Fibroblast of the aortic adventitia (primary cell): ENCODE measurements around the gene NRXN2. TPM values are rescaled to one million over a fixed set of nuclear protein-coding genes. Genes with fewer than 3 reads are reported as not detected.

ENCODE experiments used
- DNase-seq: peaks from one replicate; pipeline ENCODE4 v3.0.0-alpha.2; 2010; ENCODE audit warnings: low read depth
- H3K4me3 ChIP-seq: 2 replicates; pipeline ENCODE4 v1.5.1; 2011; ENCODE audit warnings: low read depth, mild to moderate bottlenecking, control low read depth, low read length, moderate library complexity
- total RNA-seq: library from RNA; depleted of rRNA; stranded (reverse); fragments of >200 nt; gene quantifications from 2 replicates; pipeline ENCODE4 v1.2.3, GENCODE V29; 2012; ENCODE audit warnings: low replicate concordance
- TF ChIP-seq, protein P1 (sequence below): IDR thresholded peaks from 2 replicates; pipeline ENCODE4 v1.5.1; 2011; ENCODE audit warnings: mild to moderate bottlenecking, low read length, control low read depth, inconsistent platforms; ENCODE audit not compliant: insufficient read depth

NRXN2 gene
- total RNA-seq: 3.3 and 3.4 TPM in 2 replicates

DNA sequence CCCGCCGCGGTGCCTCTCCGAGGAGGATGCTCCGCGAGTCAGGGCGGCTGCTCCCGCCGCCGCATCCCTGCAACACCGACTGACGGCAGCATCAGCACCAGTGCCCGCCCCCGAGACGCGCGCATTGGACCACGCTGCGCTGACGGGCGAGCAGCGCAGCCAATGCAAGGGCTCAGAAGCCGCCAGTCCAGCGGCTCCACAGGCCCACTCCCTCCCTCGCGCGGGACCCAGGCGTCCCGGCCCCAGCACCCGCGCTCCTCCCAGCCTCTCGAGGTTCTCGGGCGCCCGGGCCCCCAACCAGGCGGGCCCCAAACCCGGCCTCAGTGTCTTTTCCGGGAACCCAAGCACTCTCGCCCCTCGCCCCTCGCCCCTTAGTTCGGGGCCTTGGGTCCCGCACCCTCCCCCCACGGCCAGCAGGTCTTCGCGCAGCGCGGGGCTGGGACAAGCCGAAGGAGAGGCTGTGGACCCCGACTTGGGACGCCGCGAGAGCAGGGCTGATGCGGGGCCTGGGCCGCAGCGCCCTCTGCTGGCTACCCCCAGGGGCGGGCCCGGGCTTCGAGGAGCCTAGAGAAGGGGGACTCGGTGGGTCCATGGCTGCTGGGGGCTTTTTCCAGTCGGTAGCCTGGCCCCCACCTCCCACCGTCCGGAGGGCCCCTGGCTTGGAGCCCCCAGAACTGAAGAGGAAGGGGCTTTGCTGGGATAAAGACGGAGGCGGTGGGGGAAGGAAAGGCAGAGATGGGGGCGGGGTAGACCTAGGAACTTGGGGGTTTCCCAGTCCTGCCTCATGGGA is at the start of gene NRXN2:
Gene NRXN2 (minus strand): TSS at position 81 of the 790 bp plus-strand sequence. CDS start 9,498 bp downstream, outside the sequence.
- TF ChIP-seq, protein P1, sequence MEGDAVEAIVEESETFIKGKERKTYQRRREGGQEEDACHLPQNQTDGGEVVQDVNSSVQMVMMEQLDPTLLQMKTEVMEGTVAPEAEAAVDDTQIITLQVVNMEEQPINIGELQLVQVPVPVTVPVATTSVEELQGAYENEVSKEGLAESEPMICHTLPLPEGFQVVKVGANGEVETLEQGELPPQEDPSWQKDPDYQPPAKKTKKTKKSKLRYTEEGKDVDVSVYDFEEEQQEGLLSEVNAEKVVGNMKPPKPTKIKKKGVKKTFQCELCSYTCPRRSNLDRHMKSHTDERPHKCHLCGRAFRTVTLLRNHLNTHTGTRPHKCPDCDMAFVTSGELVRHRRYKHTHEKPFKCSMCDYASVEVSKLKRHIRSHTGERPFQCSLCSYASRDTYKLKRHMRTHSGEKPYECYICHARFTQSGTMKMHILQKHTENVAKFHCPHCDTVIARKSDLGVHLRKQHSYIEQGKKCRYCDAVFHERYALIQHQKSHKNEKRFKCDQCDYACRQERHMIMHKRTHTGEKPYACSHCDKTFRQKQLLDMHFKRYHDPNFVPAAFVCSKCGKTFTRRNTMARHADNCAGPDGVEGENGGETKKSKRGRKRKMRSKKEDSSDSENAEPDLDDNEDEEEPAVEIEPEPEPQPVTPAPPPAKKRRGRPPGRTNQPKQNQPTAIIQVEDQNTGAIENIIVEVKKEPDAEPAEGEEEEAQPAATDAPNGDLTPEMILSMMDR: peak; percentile 94
- peak; percentile 75 for DNase-seq
- peak within 1 kb of the TSS; percentile 66 for H3K4me3 ChIP-seq

DNA sequence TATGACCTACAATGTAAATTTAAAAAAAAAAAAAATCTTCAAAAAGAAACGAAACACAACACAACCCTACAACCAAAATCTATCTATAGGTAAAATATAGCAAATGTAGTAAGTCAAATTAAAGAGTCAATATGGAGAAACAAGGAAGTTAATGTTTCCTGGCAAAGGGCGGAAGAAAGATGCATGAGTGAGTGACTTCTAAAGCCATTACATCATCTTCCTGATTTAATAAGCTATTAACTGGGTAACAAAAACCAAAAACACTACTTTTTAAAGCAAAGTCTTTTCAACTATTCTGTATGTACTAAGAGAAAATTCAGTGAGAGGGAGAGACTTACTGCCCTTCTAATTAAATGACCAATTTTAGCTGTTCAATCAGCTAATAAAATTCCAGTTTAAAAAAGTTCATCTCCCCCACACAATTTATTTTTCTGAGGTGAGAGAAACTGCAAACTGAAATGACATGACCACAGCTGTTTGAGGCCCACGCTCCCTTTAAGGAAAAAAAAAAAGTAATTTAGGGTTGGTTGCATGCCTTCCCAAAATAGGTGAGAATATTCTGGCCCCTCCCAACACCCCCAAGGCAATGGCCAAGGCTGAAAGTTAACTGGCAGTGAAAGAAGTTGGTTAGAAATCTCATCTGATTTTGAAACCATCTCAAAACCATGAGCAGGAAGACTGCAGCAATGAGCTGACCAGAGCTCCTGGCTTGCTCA is 49.5 kb upstream of the NRXN2 start:
- no peak for DNase-seq

GRCh38 chr11:64771861-64772260 is 48.9 kb upstream of the NRXN2 start:
- TF ChIP-seq, protein P1: no peak
- no peak overlapping the region for H3K4me3 ChIP-seq
- no peak for DNase-seq

More for the DNA sequence above, 49.5 kb upstream of the NRXN2 start:
- H3K4me3 ChIP-seq: no peak overlapping the region
- TF ChIP-seq, protein P1: no peak

DNA sequence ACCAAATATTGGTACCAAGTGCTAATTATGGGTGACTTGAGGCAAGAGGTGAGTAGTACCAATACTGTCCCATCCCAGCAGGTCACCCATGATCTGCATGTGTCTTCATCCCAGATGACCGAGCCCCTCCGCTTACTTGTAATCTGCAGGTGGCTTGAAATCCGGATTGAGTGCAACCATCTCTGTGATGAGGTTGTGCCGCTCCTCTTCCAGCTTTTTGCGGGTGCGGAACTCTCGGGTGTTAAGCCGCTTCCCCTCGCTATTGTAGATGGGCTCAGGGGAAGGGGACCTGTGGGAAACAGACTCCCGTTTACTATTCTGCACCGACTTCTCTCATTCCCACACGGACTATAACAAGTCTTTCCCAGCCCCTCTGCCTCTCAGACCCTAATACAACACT is 47.1 kb upstream of the NRXN2 start:
- no peak overlapping the region for H3K4me3 ChIP-seq
- TF ChIP-seq, protein P1: no peak
- DNase-seq: no peak

DNA sequence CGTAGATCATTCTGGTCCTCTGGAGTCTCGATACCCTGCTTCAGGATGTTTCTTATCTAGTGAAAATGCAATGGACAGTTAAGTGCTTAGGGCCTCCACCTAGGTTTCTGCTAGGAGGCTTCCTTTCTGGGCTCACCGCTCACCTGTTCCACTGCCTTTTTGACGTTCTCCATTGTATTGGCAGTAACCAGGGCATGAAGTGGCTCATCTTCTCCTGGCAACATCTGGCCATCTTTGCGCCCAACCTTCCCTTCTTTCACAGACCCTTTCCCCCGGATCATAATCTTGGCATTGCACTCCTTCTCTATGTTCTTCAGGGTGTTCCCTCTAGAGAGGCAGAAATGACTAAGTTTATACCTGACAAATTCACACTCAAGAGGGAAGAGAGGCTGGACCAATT is 46.3 kb upstream of the NRXN2 start:
- TF ChIP-seq, protein P1: no peak
- H3K4me3 ChIP-seq: no peak overlapping the region
- DNase-seq: no peak

GRCh38 chr11:64768300-64768694 is 45.3 kb upstream of the NRXN2 start:
- TF ChIP-seq, protein P1: no peak
- H3K4me3 ChIP-seq: no peak overlapping the region
- DNase-seq: no peak
